Lower lobe of right lung (tissue), 2 donors: ENCODE results near the gene MIPOL1. TPM values are rescaled to one million over a fixed set of nuclear protein-coding genes. Genes with fewer than 3 reads are reported as not detected.

Experiments
- ATAC-seq, 2 donors: fragments of 200-7000 bp; cut with Tn5 transposase; one replicate each; pipeline ENCODE4 v1.9.1; 2020 to 2022; ENCODE audit warnings: mild to moderate bottlenecking in 2 of 2, moderate library complexity in 2 of 2
- DNase-seq: peaks from one replicate; pipeline ENCODE4 v3.0.0-alpha.2; 2020
- H3K27ac ChIP-seq: fragments of 200-600 bp; one replicate; pipeline ENCODE4 v1.8.0; 2022
- H3K27me3 ChIP-seq: fragments of 200-600 bp; one replicate; pipeline ENCODE4 v1.8.0; 2022; ENCODE audit warnings: low read depth
- H3K36me3 ChIP-seq: fragments of 200-600 bp; one replicate; pipeline ENCODE4 v1.8.0; 2022; ENCODE audit warnings: mild to moderate bottlenecking
- H3K4me1 ChIP-seq: fragments of 200-600 bp; one replicate; pipeline ENCODE4 v1.8.0; 2022
- H3K4me3 ChIP-seq: fragments of 200-600 bp; one replicate; pipeline ENCODE4 v1.8.0; 2022; ENCODE audit warnings: mild to moderate bottlenecking
- H3K9me3 ChIP-seq: fragments of 200-600 bp; one replicate; pipeline ENCODE4 v1.8.0; 2022
- CTCF ChIP-seq: fragments of 200-600 bp; IDR thresholded peaks from one replicate; pipeline ENCODE4 v1.8.0; 2022; ENCODE audit warnings: antibody characterized with exemption, mild to moderate bottlenecking
- intact Hi-C: fragments of 100-400 bp; cut with DNase I; formaldehyde crosslinking; loops from one replicate; pipeline ENCODE4 v1.11.0; 2022
- total RNA-seq: library from RNA; stranded (reverse); fragmentation: NEBNext Ultra II Directional; extraction: Animal tissue kit (Norgen Biotek cat#: 25700); gene quantifications from one replicate; pipeline ENCODE4 v1.2.1, GENCODE V29; 2021
- donor health status: DM: no; HTN: yes; CAD: no; lungs with severe emphysema.

MIPOL1 gene
- total RNA-seq, 1 donor from 2014 or later = 12.1 TPM

GRCh38 chr14:37597914-37598746 is 400.4 kb downstream of the MIPOL1 start:
- DNase-seq (peak; percentile 81), ATAC-seq (peak; percentile 72 to 76)
- Histone ChIP-seq H3K4me3 (peak overlapping the region; percentile 51), H3K9me3 (no peaks in the 10 kb centered on the region), H3K36me3 (no peaks in the 10 kb centered on the region), H3K27me3 (peaks cover 90% of the 10 kb centered on the region), H3K4me1 (peaks cover 38% of the 10 kb centered on the region), H3K27ac (peak overlapping the region; percentile 81)
- intact Hi-C loops = no loop called here
- no peak for TF ChIP-seq CTCF

- intact Hi-C loops = no loop called here
- ATAC-seq (no peak), DNase-seq (no peak)
- Histone ChIP-seq H3K36me3 (no peaks in the 10 kb centered on the region), H3K4me3 (peak overlapping the region; percentile 51), H3K9me3 (no peaks in the 10 kb centered on the region), H3K27ac (peak overlapping the region; percentile 81), H3K4me1 (peaks cover 38% of the 10 kb centered on the region), H3K27me3 (peaks cover 90% of the 10 kb centered on the region)
- TF ChIP-seq CTCF = no peak
Measured at GRCh38 chr14:37598747-37599506, 401.2 kb downstream of the MIPOL1 start.

- Histone ChIP-seq H3K4me3 (peak overlapping the region; percentile 51), H3K4me1 (peaks cover 38% of the 10 kb centered on the region), H3K36me3 (no peaks in the 10 kb centered on the region), H3K27me3 (peaks cover 91% of the 10 kb centered on the region), H3K27ac (peak overlapping the region; percentile 81), H3K9me3 (no peaks in the 10 kb centered on the region)
- ATAC-seq (no peak), DNase-seq (peak; percentile 46)
- intact Hi-C loops = no loop called here
- TF ChIP-seq CTCF = no peak
Measured at GRCh38 chr14:37599507-37600368, 402.0 kb downstream of the MIPOL1 start.

GRCh38 chr14:37600880-37601741 is 403.4 kb downstream of the MIPOL1 start:
- DNase-seq (no peak), ATAC-seq (no peak)
- no peak for TF ChIP-seq CTCF
- H3K27ac ChIP-seq = no peak overlapping the region
- no peaks in the 10 kb centered on the region for H3K36me3 ChIP-seq
- no peak overlapping the region for H3K4me3 ChIP-seq
- H3K27me3 ChIP-seq = peaks cover 81% of the 10 kb centered on the region
- intact Hi-C loops = no loop called here
- peaks cover 28% of the 10 kb centered on the region for H3K4me1 ChIP-seq
- no peaks in the 10 kb centered on the region for H3K9me3 ChIP-seq
